HEK293 (cell line): Measurements from ENCODE around the gene CEP350.

Experiments
- CTCF ChIA-PET: fragments of 350-600 bp; formaldehyde crosslinking; extraction: SDS; loops from one replicate; lab custom pipeline; 2021; ENCODE audit warnings: antibody characterized with exemption; lab: Yijun Ruan, JAX
- POLR2A ChIA-PET: fragments of 300-600 bp; formaldehyde crosslinking; extraction: SDS; loops from one replicate; lab custom pipeline; 2020; ENCODE audit warnings: antibody characterized with exemption, inconsistent platforms; lab: Yijun Ruan, JAX
- H3K27ac ChIP-seq: fragments of 200-500 bp; sonication (Bioruptor generic); 2 replicates; pipeline ENCODE4 v1.5.1; 2014; ENCODE audit warnings: low read depth, low read length, control low read depth, inconsistent platforms; ENCODE audit errors: extremely low read depth
- H3K36me3 ChIP-seq, 2 experiments: fragments of 200-500 bp in 1 of 2; sonication (Bioruptor generic) in 1 of 2; 1 replicate in 1 of 2; 2 replicates in 1 of 2; pipeline ENCODE4 v1.5.1; 2014 to 2017; ENCODE audit warnings: inconsistent platforms in 2 of 2, low read length in 2 of 2; ENCODE audit not compliant: control insufficient read depth in 2 of 2, insufficient read depth in 1 of 2
- H3K4me1 ChIP-seq: fragments of 200-500 bp; sonication (Bioruptor generic); 2 replicates; pipeline ENCODE4 v1.5.1; 2014; ENCODE audit warnings: mild to moderate bottlenecking, low read length, inconsistent platforms; ENCODE audit not compliant: control insufficient read depth, insufficient read depth
- H3K4me3 ChIP-seq: 2 replicates; pipeline ENCODE4 v1.5.1; 2011; ENCODE audit warnings: low read depth, mild to moderate bottlenecking, control low read depth, low read length, moderate library complexity
- H3K9me3 ChIP-seq: fragments of 200-500 bp; sonication (Bioruptor generic); 2 replicates; pipeline ENCODE4 v1.5.1; 2014; ENCODE audit warnings: low read depth, low read length, inconsistent platforms; ENCODE audit not compliant: control insufficient read depth, insufficient read depth
- BCL11A ChIP-seq: fragments of 450-650 bp; formaldehyde crosslinking; IDR thresholded peaks from 2 replicates; pipeline ENCODE4 v1.5.1; 2016; ENCODE audit warnings: low read depth, missing biosample characterization, missing genetic modification characterization
- BCL6B ChIP-seq: fragments of 450-650 bp; formaldehyde crosslinking; IDR thresholded peaks from 2 replicates; pipeline ENCODE4 v1.5.1; 2017; ENCODE audit warnings: missing biosample characterization, missing genetic modification characterization
- HOXD13 ChIP-seq: sonication (generic); formaldehyde crosslinking; IDR thresholded peaks from 2 replicates; pipeline ENCODE4 v1.8.0; 2022; ENCODE audit warnings: missing genetic modification reagents, borderline replicate concordance
- INSM2 ChIP-seq: fragments of 450-650 bp; formaldehyde crosslinking; IDR thresholded peaks from 2 replicates; pipeline ENCODE4 v1.5.1; 2016; ENCODE audit warnings: missing biosample characterization, missing genetic modification characterization
- KLF16 ChIP-seq: fragments of 450-650 bp; formaldehyde crosslinking; IDR thresholded peaks from 2 replicates; pipeline ENCODE4 v1.5.1; 2017; ENCODE audit warnings: missing biosample characterization, missing genetic modification characterization
- KLF9 ChIP-seq: fragments of 450-650 bp; formaldehyde crosslinking; IDR thresholded peaks from 2 replicates; pipeline ENCODE4 v1.5.1; 2016; ENCODE audit warnings: missing biosample characterization, missing genetic modification characterization, low read depth
- OSR2 ChIP-seq: fragments of 450-650 bp; formaldehyde crosslinking; IDR thresholded peaks from 2 replicates; pipeline ENCODE4 v1.5.1; 2016; ENCODE audit warnings: missing biosample characterization, missing genetic modification characterization
- OVOL3 ChIP-seq: fragments of 450-650 bp; formaldehyde crosslinking; IDR thresholded peaks from 2 replicates; pipeline ENCODE4 v1.5.1; 2016; ENCODE audit warnings: missing biosample characterization, missing genetic modification characterization
- PBX3 ChIP-seq: sonication (generic); formaldehyde crosslinking; IDR thresholded peaks from 2 replicates; pipeline ENCODE4 v1.8.1; 2022; ENCODE audit warnings: mild to moderate bottlenecking, moderate library complexity, missing genetic modification reagents
- PRDM1 ChIP-seq: fragments of 450-650 bp; formaldehyde crosslinking; IDR thresholded peaks from 2 replicates; pipeline ENCODE4; 2016; ENCODE audit warnings: missing biosample characterization, missing genetic modification characterization
- RBAK ChIP-seq: fragments of 450-650 bp; formaldehyde crosslinking; IDR thresholded peaks from 2 replicates; pipeline ENCODE4 v1.5.1; 2016; ENCODE audit warnings: missing biosample characterization, missing genetic modification characterization
- SALL2 ChIP-seq: fragments of 450-650 bp; formaldehyde crosslinking; IDR thresholded peaks from 2 replicates; pipeline ENCODE4 v1.5.0; 2017; ENCODE audit warnings: missing biosample characterization, mild to moderate bottlenecking, missing genetic modification characterization, borderline replicate concordance
- TRIM28 ChIP-seq: IDR thresholded peaks from 2 replicates; pipeline ENCODE4 v1.6.1; 2011; ENCODE audit warnings: low read length, control low read depth, borderline replicate concordance
- WT1 ChIP-seq: fragments of 450-650 bp; formaldehyde crosslinking; IDR thresholded peaks from 2 replicates; pipeline ENCODE4 v1.5.1; 2016; ENCODE audit warnings: missing biosample characterization, missing genetic modification characterization
- ZBTB20 ChIP-seq: fragments of 450-650 bp; formaldehyde crosslinking; IDR thresholded peaks from 2 replicates; pipeline ENCODE4 v1.5.1; 2016; ENCODE audit warnings: missing biosample characterization, missing genetic modification characterization
- ZFP41 ChIP-seq: fragments of 450-650 bp; formaldehyde crosslinking; IDR thresholded peaks from 2 replicates; pipeline ENCODE4 v1.5.1; 2016; ENCODE audit warnings: missing biosample characterization, missing genetic modification characterization, borderline replicate concordance
- ZFP69B ChIP-seq: fragments of 450-650 bp; formaldehyde crosslinking; IDR thresholded peaks from 2 replicates; pipeline ENCODE4 v1.5.1; 2016; ENCODE audit warnings: missing biosample characterization, missing genetic modification characterization
- ZIC2 ChIP-seq: fragments of 450-650 bp; formaldehyde crosslinking; IDR thresholded peaks from 2 replicates; pipeline ENCODE4 v1.5.1; 2016; ENCODE audit warnings: missing biosample characterization, missing genetic modification characterization
- ZNF114 ChIP-seq: fragments of 450-650 bp; formaldehyde crosslinking; IDR thresholded peaks from 2 replicates; pipeline ENCODE4 v1.5.0; 2017; ENCODE audit warnings: missing biosample characterization, missing genetic modification characterization
- ZNF121 ChIP-seq: fragments of 450-650 bp; formaldehyde crosslinking; IDR thresholded peaks from 2 replicates; pipeline ENCODE4 v1.5.1; 2016; ENCODE audit warnings: missing biosample characterization, missing genetic modification characterization
- ZNF133 ChIP-seq: fragments of 450-650 bp; formaldehyde crosslinking; IDR thresholded peaks from 2 replicates; pipeline ENCODE4 v1.5.1; 2016; ENCODE audit warnings: missing biosample characterization, missing genetic modification characterization
- ZNF19 ChIP-seq: fragments of 450-650 bp; formaldehyde crosslinking; IDR thresholded peaks from 2 replicates; pipeline ENCODE4; 2016; ENCODE audit warnings: missing biosample characterization, missing genetic modification characterization, low read depth
- ZNF214 ChIP-seq: fragments of 450-650 bp; formaldehyde crosslinking; IDR thresholded peaks from 2 replicates; pipeline ENCODE4 v1.5.1; 2017; ENCODE audit warnings: missing biosample characterization, mild to moderate bottlenecking, missing genetic modification characterization, borderline replicate concordance
- ZNF311 ChIP-seq: fragments of 450-650 bp; formaldehyde crosslinking; IDR thresholded peaks from 2 replicates; pipeline ENCODE4 v1.5.1; 2017; ENCODE audit warnings: missing biosample characterization, missing genetic modification characterization, borderline replicate concordance
- ZNF513 ChIP-seq: fragments of 450-650 bp; IDR thresholded peaks from 2 replicates; pipeline ENCODE4 v1.5.1; 2018; ENCODE audit warnings: missing biosample characterization, missing genetic modification characterization
- ZNF529 ChIP-seq: fragments of 450-650 bp; formaldehyde crosslinking; IDR thresholded peaks from 2 replicates; pipeline ENCODE4 v1.5.1; 2017; ENCODE audit warnings: missing genetic modification characterization, missing biosample characterization; ENCODE audit not compliant: insufficient replicate concordance
- ZNF530 ChIP-seq: fragments of 450-650 bp; formaldehyde crosslinking; IDR thresholded peaks from 2 replicates; pipeline ENCODE4 v1.5.1; 2016; ENCODE audit warnings: low read depth, missing biosample characterization, missing genetic modification characterization
- ZNF560 ChIP-seq: fragments of 450-650 bp; formaldehyde crosslinking; IDR thresholded peaks from 2 replicates; pipeline ENCODE4 v1.5.1; 2017; ENCODE audit warnings: missing biosample characterization, missing genetic modification characterization, borderline replicate concordance
- ZNF596 ChIP-seq: fragments of 450-650 bp; IDR thresholded peaks from 2 replicates; pipeline ENCODE4 v1.5.0; 2018; ENCODE audit warnings: missing biosample characterization, mild to moderate bottlenecking, missing genetic modification characterization, moderate library complexity
- ZNF621 ChIP-seq: fragments of 450-650 bp; formaldehyde crosslinking; IDR thresholded peaks from 2 replicates; pipeline ENCODE4 v1.5.1; 2017; ENCODE audit warnings: missing biosample characterization, missing genetic modification characterization
- ZNF664 ChIP-seq: fragments of 450-650 bp; formaldehyde crosslinking; IDR thresholded peaks from 2 replicates; pipeline ENCODE4 v1.5.1; 2016; ENCODE audit warnings: missing biosample characterization, missing genetic modification characterization
- ZNF701 ChIP-seq: fragments of 450-650 bp; formaldehyde crosslinking; IDR thresholded peaks from 2 replicates; pipeline ENCODE4 v1.5.1; 2016; ENCODE audit warnings: missing biosample characterization, missing genetic modification characterization
- ZNF792 ChIP-seq: fragments of 450-650 bp; formaldehyde crosslinking; IDR thresholded peaks from 2 replicates; pipeline ENCODE4 v1.5.1; 2016; ENCODE audit warnings: missing biosample characterization, missing genetic modification characterization
- ZSCAN23 ChIP-seq: fragments of 450-650 bp; formaldehyde crosslinking; IDR thresholded peaks from 2 replicates; pipeline ENCODE4 v1.5.1; 2016; ENCODE audit warnings: missing biosample characterization, missing genetic modification characterization
- ZSCAN30 ChIP-seq: fragments of 450-650 bp; IDR thresholded peaks from 2 replicates; pipeline ENCODE4 v1.5.1; 2018; ENCODE audit warnings: missing biosample characterization, mild to moderate bottlenecking, missing genetic modification characterization, moderate library complexity

The CEP350 gene

GRCh38 chr1:179941454-179941853 lies 13.2 kb upstream of the CEP350 start:
- no peak overlapping the region for H3K4me3 ChIP-seq
- POLR2A ChIA-PET: interaction anchor here (1.2 kb wide), 1 partner anchor 11 kb away, joined by 4 read pairs; no protein-coding TSS in a partner anchor
- H3K4me1 ChIP-seq: peaks cover 15% of the 10 kb centered on the region
- H3K36me3 ChIP-seq: no peaks in the 10 kb centered on the region
- no peak overlapping the region for H3K27ac ChIP-seq
- TF ChIP-seq OVOL3 (tag by site-specific recombination) (no peak), BCL6B (tag by site-specific recombination) (no peak), ZNF311 (tag by site-specific recombination) (no peak), ZNF513 (tag by site-specific recombination) (no peak), ZBTB20 (tag by site-specific recombination) (no peak), ZNF529 (tag by site-specific recombination) (no peak), ZNF664 (no peak), ZSCAN30 (no peak), ZNF792 (no peak), OSR2 (tag by site-specific recombination) (no peak), RBAK (no peak), TRIM28 (no peak), ZIC2 (tag by site-specific recombination) (no peak), ZNF19 (tag by site-specific recombination) (no peak), BCL11A (tag by site-specific recombination) (no peak), ZNF133 (no peak), ZNF114 (no peak), ZNF121 (no peak)
- no peaks in the 10 kb centered on the region for H3K9me3 ChIP-seq
- CTCF ChIA-PET: interaction anchor here (1.1 kb wide), 1 partner anchor 127 kb away, joined by 3 read pairs; no protein-coding TSS in a partner anchor

GRCh38 chr1:179950651-179951050 lies 4.0 kb upstream of the CEP350 start:
- POLR2A ChIA-PET: no interaction called here
- H3K9me3 ChIP-seq: no peaks in the 10 kb centered on the region
- no peaks in the 10 kb centered on the region for H3K36me3 ChIP-seq
- CTCF ChIA-PET: no interaction called here
- H3K4me1 ChIP-seq: no peaks in the 10 kb centered on the region
- no peak overlapping the region for H3K4me3 ChIP-seq
- H3K27ac ChIP-seq: no peak overlapping the region
- TF ChIP-seq KLF9 (tag by site-specific recombination) (no peak), ZNF530 (no peak), KLF16 (tag by site-specific recombination) (no peak), ZNF621 (tag by site-specific recombination) (no peak), INSM2 (tag by site-specific recombination) (no peak), PBX3 (CRISPR knock-in tag) (no peak), ZNF560 (no peak), SALL2 (no peak), ZNF596 (no peak), ZSCAN23 (tag by site-specific recombination) (no peak), HOXD13 (CRISPR knock-in tag) (no peak), WT1 (tag by site-specific recombination) (no peak), PRDM1 (no peak), ZNF214 (tag by site-specific recombination) (no peak), OVOL3 (tag by site-specific recombination) (no peak), ZFP69B (tag by site-specific recombination) (no peak), ZNF701 (tag by site-specific recombination) (no peak), ZFP41 (no peak), ZNF121 (no peak)
